Testis (tissue), 2 donors: Measurements from ENCODE around the gene STXBP5L.

Experiments used
- POLR2A ChIP-seq: fragments of 450-650 bp; IDR thresholded peaks from one replicate; pipeline ENCODE4 v1.6.1; 2017; ENCODE audit warnings: antibody characterized with exemption, mild to moderate bottlenecking, moderate library complexity
- TF ChIP-seq, protein P1 (sequence below), 3 experiments: fragments of 450-650 bp in 2 of 3; fragments of 200-600 bp in 1 of 3; sonication (generic) in 1 of 3; IDR thresholded peaks; one replicate each; pipeline ENCODE4 v1.5.1; 2016 to 2019; ENCODE audit warnings: antibody characterized with exemption in 3 of 3, mild to moderate bottlenecking in 2 of 3, moderate library complexity in 1 of 3

- TF ChIP-seq, protein P1, sequence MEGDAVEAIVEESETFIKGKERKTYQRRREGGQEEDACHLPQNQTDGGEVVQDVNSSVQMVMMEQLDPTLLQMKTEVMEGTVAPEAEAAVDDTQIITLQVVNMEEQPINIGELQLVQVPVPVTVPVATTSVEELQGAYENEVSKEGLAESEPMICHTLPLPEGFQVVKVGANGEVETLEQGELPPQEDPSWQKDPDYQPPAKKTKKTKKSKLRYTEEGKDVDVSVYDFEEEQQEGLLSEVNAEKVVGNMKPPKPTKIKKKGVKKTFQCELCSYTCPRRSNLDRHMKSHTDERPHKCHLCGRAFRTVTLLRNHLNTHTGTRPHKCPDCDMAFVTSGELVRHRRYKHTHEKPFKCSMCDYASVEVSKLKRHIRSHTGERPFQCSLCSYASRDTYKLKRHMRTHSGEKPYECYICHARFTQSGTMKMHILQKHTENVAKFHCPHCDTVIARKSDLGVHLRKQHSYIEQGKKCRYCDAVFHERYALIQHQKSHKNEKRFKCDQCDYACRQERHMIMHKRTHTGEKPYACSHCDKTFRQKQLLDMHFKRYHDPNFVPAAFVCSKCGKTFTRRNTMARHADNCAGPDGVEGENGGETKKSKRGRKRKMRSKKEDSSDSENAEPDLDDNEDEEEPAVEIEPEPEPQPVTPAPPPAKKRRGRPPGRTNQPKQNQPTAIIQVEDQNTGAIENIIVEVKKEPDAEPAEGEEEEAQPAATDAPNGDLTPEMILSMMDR (IDR thresholded peaks at IDR 0.05) = no peak
- no peak for TF ChIP-seq POLR2A
These were observed 554.6 kb downstream of the STXBP5L start for GRCh38 chr3:121462565-121462964.
